Activated CD4-positive, alpha-beta memory T cell treated with anti-CD3 and anti-CD28 coated beads, Interleukin-2, amount 10 ng/mL, durations not matched to agents 7 days and 5 days (primary cell): ENCODE results near the gene AKT1. TPM values are rescaled to one million over a fixed set of nuclear protein-coding genes. Genes with fewer than 3 reads are reported as not detected.
"Not testable (repeated sequence)": the region's sequence is repeated elsewhere in the genome, so short reads cannot be mapped to it uniquely, and the experiment has no call there.

Source experiments
- CTCF ChIA-PET: fragments of 350-600 bp; sonication (Branson Sonifier 250); formaldehyde crosslinking; loops from one replicate; lab custom pipeline; 2021; ENCODE audit warnings: antibody characterized with exemption, inconsistent platforms; lab: Charles Lee
- POLR2A ChIA-PET: fragments of 350-600 bp; sonication (Branson Sonifier 250); formaldehyde crosslinking; loops from one replicate; lab custom pipeline; 2021; ENCODE audit warnings: antibody characterized with exemption; lab: Charles Lee
- DNase-seq: peaks from one replicate; pipeline ENCODE4 v3.0.0-alpha.2; 2020
- H3K27ac Mint-ChIP-seq: one replicate; pipeline ENCODE4 v1.8.0; 2021; ENCODE audit warnings: mild to moderate bottlenecking, mixed read lengths
- H3K27me3 Mint-ChIP-seq: one replicate; pipeline ENCODE4 v1.8.0; 2021; ENCODE audit warnings: mixed read lengths
- H3K36me3 Mint-ChIP-seq: one replicate; pipeline ENCODE4 v1.8.0; 2021; ENCODE audit warnings: low read depth, mixed read lengths
- H3K4me1 Mint-ChIP-seq: one replicate; pipeline ENCODE4 v1.8.0; 2021; ENCODE audit warnings: mixed read lengths
- H3K4me3 Mint-ChIP-seq: one replicate; pipeline ENCODE4 v1.8.0; 2021; ENCODE audit warnings: mild to moderate bottlenecking, mixed read lengths
- H3K9me3 Mint-ChIP-seq: one replicate; pipeline ENCODE4 v1.8.0; 2021; ENCODE audit warnings: mixed read lengths
- total RNA-seq, 2 experiments: library from RNA; stranded (reverse); gene quantifications; one replicate each; pipeline ENCODE4 v1.2.3, GENCODE V29; 2021

The AKT1 gene
- total RNA-seq, result 100 to 1,000 TPM; 157 to 162 TPM

DNA sequence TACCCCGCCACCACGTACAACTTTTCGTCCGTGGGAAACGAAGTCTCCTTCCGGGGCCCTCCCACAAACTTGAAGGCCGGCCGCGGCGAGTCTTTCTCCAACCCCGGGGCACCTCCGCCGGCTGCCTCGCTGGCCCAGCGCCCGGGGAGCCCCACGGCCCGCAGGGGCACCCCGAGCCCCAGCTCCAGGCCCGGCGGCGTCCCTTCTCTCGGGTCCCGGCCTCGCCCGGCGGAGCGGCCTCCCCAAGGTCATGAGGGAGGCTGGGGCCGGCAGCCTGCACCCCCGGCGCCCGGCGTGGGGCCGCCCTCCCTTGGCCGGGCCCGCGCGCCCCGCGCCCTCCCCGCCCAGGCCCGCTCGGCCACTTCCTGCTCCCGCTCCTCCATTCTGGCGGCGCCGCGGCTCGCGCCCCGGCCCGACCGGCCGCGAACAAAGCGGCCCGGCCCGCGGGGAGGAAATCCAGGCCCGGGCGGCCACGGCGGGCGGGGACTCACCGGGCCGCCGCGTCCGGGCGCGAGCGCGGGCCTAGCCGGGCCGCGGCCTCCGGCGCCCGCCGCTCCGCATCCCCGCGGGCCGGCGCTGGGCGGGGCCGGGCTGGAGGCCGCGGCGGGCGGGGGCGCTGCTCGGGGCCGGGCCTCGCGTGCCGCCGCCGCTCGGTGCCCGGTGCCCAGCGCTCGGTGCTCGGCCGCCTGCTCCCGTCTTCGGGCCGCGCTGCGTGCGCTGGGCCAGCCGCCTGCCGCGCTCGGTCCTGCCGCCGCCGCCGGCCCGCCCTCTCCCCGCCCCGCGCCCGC is at the start of gene AKT1:
AKT1 (minus strand) TSS at position 756 of the 788 bp plus-strand sequence. CDS start 3,105 bp downstream, outside the sequence.
- peak within 1 kb of the TSS; percentile 86 for H3K4me3 Mint-ChIP-seq
- peak within 1 kb of the TSS; percentile 81 for H3K27ac Mint-ChIP-seq
- peaks cover 50% of the 10 kb centered on the region for H3K4me1 Mint-ChIP-seq
- peak; percentile 50 for DNase-seq
- ChIA-PET POLR2A (interaction anchor here (0.7 to 1.4 kb wide), 4 partner anchors 24 to 43 kb away, joined by 3 to 6 read pairs (median 4); partner anchors contain the start of gene SIVA1), CTCF (interaction anchor here (1.7 kb wide), 1 partner anchor 31 kb away, joined by 7 read pairs; no protein-coding TSS in a partner anchor)
- H3K36me3 Mint-ChIP-seq, result peaks cover 4% of the 10 kb centered on the region
- peaks cover 9% of the 10 kb centered on the region for H3K27me3 Mint-ChIP-seq
- H3K9me3 Mint-ChIP-seq, result no peaks in the 10 kb centered on the region

GRCh38 chr14:104845033-104845666 is 49.6 kb upstream of the AKT1 start:
- Mint-ChIP-seq H3K9me3 (no peaks in the 10 kb centered on the region), H3K4me1 (no peaks in the 10 kb centered on the region), H3K4me3 (no peak overlapping the region), H3K27ac (no peak overlapping the region), H3K27me3 (peaks cover 57% of the 10 kb centered on the region), H3K36me3 (no peaks in the 10 kb centered on the region)
- no peak for DNase-seq
- ChIA-PET CTCF (no interaction called here), POLR2A (no interaction called here)

DNA sequence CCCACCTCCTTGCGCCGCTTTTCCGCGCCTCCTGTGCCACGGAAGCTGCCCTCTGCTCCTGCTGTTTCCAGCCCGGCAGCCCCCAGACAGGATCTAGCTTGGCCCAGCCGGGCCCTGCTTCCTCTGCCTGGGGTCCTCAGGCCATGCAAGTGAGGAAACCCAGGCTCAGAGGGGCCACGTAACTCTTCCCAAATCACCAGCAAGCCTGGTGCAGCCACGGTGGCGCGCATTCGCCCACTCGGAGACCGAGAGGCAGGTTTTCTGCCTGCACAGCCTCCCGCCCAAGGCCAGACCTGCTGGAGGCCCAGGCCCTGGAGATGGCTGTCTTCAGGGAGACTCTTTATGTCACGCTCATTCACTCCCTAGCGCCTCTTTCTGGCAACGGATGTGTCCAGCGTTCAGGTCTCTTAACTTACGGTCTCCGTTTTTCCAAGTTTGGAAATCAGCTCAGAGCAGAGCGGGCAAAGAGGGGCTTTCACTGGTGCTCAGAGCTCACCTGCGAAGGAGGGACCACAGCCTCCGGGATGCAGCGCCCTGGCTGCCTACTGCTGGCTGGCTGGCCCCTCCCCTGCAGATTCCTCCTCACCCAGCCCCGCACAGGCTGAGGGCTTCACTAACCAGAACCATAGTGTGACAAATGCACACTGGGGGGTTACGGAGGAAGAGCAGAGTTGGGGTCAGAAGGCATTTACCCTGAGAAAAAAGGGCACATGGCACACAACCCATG is 48.9 kb upstream of the AKT1 start:
- Mint-ChIP-seq H3K4me3 (no peak overlapping the region), H3K4me1 (no peaks in the 10 kb centered on the region), H3K9me3 (no peaks in the 10 kb centered on the region), H3K36me3 (no peaks in the 10 kb centered on the region), H3K27ac (no peak overlapping the region), H3K27me3 (peaks cover 58% of the 10 kb centered on the region)
- ChIA-PET POLR2A (no interaction called here), CTCF (no interaction called here)
- DNase-seq, result no peak

GRCh38 chr14:104843442-104844305 is 48.1 kb upstream of the AKT1 start:
- no peak for DNase-seq
- Mint-ChIP-seq H3K4me1 (no peaks in the 10 kb centered on the region), H3K27ac (no peak overlapping the region), H3K27me3 (peaks cover 64% of the 10 kb centered on the region), H3K36me3 (no peaks in the 10 kb centered on the region), H3K4me3 (no peak overlapping the region), H3K9me3 (no peaks in the 10 kb centered on the region)
- ChIA-PET POLR2A (no interaction called here), CTCF (no interaction called here)

DNA sequence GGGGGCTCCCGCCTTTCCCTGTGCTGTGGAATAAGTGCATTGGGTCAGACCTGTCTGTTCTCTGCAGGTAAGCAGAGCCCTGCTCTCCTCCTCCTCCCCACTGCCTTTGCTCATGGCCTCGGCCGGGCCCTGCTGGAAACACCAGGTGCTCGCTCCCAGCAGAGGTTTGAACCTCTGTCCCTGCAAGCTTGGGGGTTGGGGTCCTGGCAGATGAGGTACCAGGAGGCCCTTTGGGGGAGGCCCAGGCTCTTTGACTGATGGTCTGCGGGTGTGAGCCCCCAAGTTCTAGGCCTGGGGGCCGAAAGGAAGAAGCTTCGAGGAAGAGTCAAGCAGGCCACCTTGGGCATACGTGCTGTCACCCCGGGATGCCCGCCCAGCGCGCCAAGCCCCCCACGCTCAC is 47.5 kb upstream of the AKT1 start:
- POLR2A ChIA-PET, result no interaction called here
- Mint-ChIP-seq H3K4me3 (no peak overlapping the region), H3K27me3 (peaks cover 69% of the 10 kb centered on the region)

GRCh38 chr14:104841730-104842129 is 46.2 kb upstream of the AKT1 start:
- POLR2A ChIA-PET, result no interaction called here
- CTCF ChIA-PET, result no interaction called here
- no peak for DNase-seq
- no peaks in the 10 kb centered on the region for H3K4me1 Mint-ChIP-seq
- no peaks in the 10 kb centered on the region for H3K9me3 Mint-ChIP-seq
- H3K36me3 Mint-ChIP-seq, result no peaks in the 10 kb centered on the region
- H3K27me3 Mint-ChIP-seq, result peaks cover 69% of the 10 kb centered on the region
- no peak overlapping the region for H3K4me3 Mint-ChIP-seq
- H3K27ac Mint-ChIP-seq, result no peak overlapping the region

More for the DNA sequence above, 47.5 kb upstream of the AKT1 start:
- no peaks in the 10 kb centered on the region for H3K9me3 Mint-ChIP-seq
- no peak overlapping the region for H3K27ac Mint-ChIP-seq
- H3K4me1 Mint-ChIP-seq, result no peaks in the 10 kb centered on the region
- no peaks in the 10 kb centered on the region for H3K36me3 Mint-ChIP-seq
- DNase-seq, result no peak
- CTCF ChIA-PET, result no interaction called here

- H3K4me3 Mint-ChIP-seq, H3K36me3 Mint-ChIP-seq, H3K9me3 Mint-ChIP-seq, H3K27ac Mint-ChIP-seq, DNase-seq, H3K4me1 Mint-ChIP-seq, POLR2A ChIA-PET: not testable (repeated sequence)
- CTCF ChIA-PET, result interaction anchor here (0.6 kb wide), 1 partner anchor 210 kb away, joined by 3 read pairs; no protein-coding TSS in a partner anchor
- H3K27me3 Mint-ChIP-seq, result peaks cover 22% of the 10 kb centered on the region
Measured at GRCh38 chr14:104836171-104836935, 40.8 kb upstream of the AKT1 start.

DNA sequence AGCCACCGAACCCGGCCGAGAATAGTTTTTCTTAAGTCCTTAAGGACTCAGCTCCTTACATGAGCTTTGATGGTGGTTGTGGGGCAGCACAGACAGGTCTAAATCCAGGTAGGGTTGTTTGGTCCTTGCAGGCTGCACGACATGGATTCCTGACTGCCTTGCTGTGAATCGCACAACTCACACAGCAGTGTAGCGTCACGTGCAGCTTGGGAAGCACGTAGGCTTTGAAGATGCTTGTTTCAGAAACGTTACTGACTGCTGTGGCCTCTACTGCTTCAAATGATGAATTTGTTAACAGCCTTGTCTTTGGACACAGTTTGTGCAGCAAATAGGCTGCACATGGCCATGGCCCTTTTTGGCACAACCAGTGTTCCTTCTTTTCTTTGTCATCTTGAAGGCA is 35.2 kb upstream of the AKT1 start:
- H3K36me3 Mint-ChIP-seq, result no peaks in the 10 kb centered on the region
- POLR2A ChIA-PET, result interaction anchor here (1.1 kb wide), 1 partner anchor 217 kb away, joined by 3 read pairs; no protein-coding TSS in a partner anchor
- H3K27me3 Mint-ChIP-seq, result peaks cover 11% of the 10 kb centered on the region
- H3K9me3 Mint-ChIP-seq, result no peaks in the 10 kb centered on the region
- peaks cover 13% of the 10 kb centered on the region for H3K4me1 Mint-ChIP-seq
- CTCF ChIA-PET, result interaction anchor here (1.4 kb wide), 1 partner anchor 60 kb away, joined by 3 read pairs; no protein-coding TSS in a partner anchor
- no peak overlapping the region for H3K27ac Mint-ChIP-seq
- H3K4me3 Mint-ChIP-seq, result no peak overlapping the region
- no peak for DNase-seq

- H3K4me1 Mint-ChIP-seq, result peaks cover 23% of the 10 kb centered on the region
- CTCF ChIA-PET, result interaction anchor here (0.7 to 3.6 kb wide), 7 partner anchors 33 to 75 kb away, joined by 3 to 29 read pairs (median 14); partner anchors contain the start of gene SIVA1
- POLR2A ChIA-PET, result interaction anchor here (2.2 to 2.4 kb wide), 2 partner anchors 58 to 75 kb away, joined by 13 to 19 read pairs; partner anchors contain the start of gene SIVA1
- peak overlapping the region; percentile 49 for H3K4me3 Mint-ChIP-seq
- peaks cover 10% of the 10 kb centered on the region for H3K9me3 Mint-ChIP-seq
- peak; percentile 59 for DNase-seq
- H3K27me3 Mint-ChIP-seq, result peaks cover 29% of the 10 kb centered on the region
- H3K36me3 Mint-ChIP-seq, result peaks cover 10% of the 10 kb centered on the region
- H3K27ac Mint-ChIP-seq, result no peak overlapping the region
Measured at GRCh38 chr14:104827177-104828055, 31.9 kb upstream of the AKT1 start.

- ChIA-PET POLR2A (interaction anchor here (2.2 to 2.4 kb wide), 2 partner anchors 57 to 74 kb away, joined by 13 to 19 read pairs; partner anchors contain the start of gene SIVA1), CTCF (interaction anchor here (0.7 to 3.6 kb wide), 8 partner anchors 9 to 263 kb away, joined by 3 to 29 read pairs (median 10); partner anchors contain the start of gene SIVA1)
Measured at GRCh38 chr14:104826861-104827176, 31.3 kb upstream of the AKT1 start.

More at GRCh38 chr14:104826861-104827176, 31.3 kb upstream of the AKT1 start:
- Mint-ChIP-seq H3K4me1 (peaks cover 23% of the 10 kb centered on the region), H3K9me3 (peaks cover 10% of the 10 kb centered on the region), H3K27me3 (peaks cover 29% of the 10 kb centered on the region), H3K36me3 (peaks cover 10% of the 10 kb centered on the region), H3K27ac (no peak overlapping the region), H3K4me3 (peak overlapping the region; percentile 49)
- DNase-seq, result no peak
